Chondrocyte (in vitro differentiated cells): ENCODE data around the gene EPB41L3. TPM values are rescaled to one million over a fixed set of nuclear protein-coding genes. Genes with fewer than 3 reads are reported as not detected.

Experiments
- DNase-seq: peaks from one replicate; pipeline ENCODE4 v3.0.0; 2021; ENCODE audit warnings: mixed read lengths, low spot score
- H3K27ac Mint-ChIP-seq: one replicate; pipeline ENCODE4 v1.8.0; 2021; ENCODE audit warnings: mild to moderate bottlenecking, moderate library complexity, mixed read lengths; ENCODE audit not compliant: unreplicated experiment
- H3K27me3 Mint-ChIP-seq: 2 replicates; pipeline ENCODE4 v1.8.0; 2021; ENCODE audit warnings: low read depth, mixed read lengths
- H3K36me3 Mint-ChIP-seq: 2 replicates; pipeline ENCODE4 v1.8.0; 2021; ENCODE audit warnings: low read depth, mixed read lengths
- H3K4me1 Mint-ChIP-seq: 2 replicates; pipeline ENCODE4 v1.8.0; 2021; ENCODE audit warnings: low read depth, mild to moderate bottlenecking, mixed read lengths
- H3K4me3 Mint-ChIP-seq: one replicate; pipeline ENCODE4 v1.8.0; 2021; ENCODE audit warnings: mild to moderate bottlenecking, moderate library complexity, mixed read lengths; ENCODE audit not compliant: unreplicated experiment
- H3K9me3 Mint-ChIP-seq: 2 replicates; pipeline ENCODE4 v1.8.0; 2021; ENCODE audit warnings: low read depth, mixed read lengths
- total RNA-seq: library from RNA; stranded (reverse); gene quantifications from 3 replicates; pipeline ENCODE4 v1.2.1, GENCODE V29; 2021
- TF ChIP-seq, protein P1 (sequence below): fragments of 200-600 bp; sonication (generic); IDR thresholded peaks from 2 replicates; pipeline ENCODE4 v1.5.0; 2021; ENCODE audit warnings: antibody characterized with exemption, mild to moderate bottlenecking, moderate library complexity

The EPB41L3 gene
- total RNA-seq, 1 donor from 2014 or later, result 61.1 TPM

GRCh38 chr18:5456577-5457461, 87.0 kb downstream of the EPB41L3 start:
- peak overlapping the region; percentile 80 for H3K27ac Mint-ChIP-seq
- H3K4me3 Mint-ChIP-seq, result peak overlapping the region; percentile 32
- peaks cover 43% of the 10 kb centered on the region for H3K4me1 Mint-ChIP-seq
- H3K36me3 Mint-ChIP-seq, result peaks cover 2% of the 10 kb centered on the region
- TF ChIP-seq, protein P1, sequence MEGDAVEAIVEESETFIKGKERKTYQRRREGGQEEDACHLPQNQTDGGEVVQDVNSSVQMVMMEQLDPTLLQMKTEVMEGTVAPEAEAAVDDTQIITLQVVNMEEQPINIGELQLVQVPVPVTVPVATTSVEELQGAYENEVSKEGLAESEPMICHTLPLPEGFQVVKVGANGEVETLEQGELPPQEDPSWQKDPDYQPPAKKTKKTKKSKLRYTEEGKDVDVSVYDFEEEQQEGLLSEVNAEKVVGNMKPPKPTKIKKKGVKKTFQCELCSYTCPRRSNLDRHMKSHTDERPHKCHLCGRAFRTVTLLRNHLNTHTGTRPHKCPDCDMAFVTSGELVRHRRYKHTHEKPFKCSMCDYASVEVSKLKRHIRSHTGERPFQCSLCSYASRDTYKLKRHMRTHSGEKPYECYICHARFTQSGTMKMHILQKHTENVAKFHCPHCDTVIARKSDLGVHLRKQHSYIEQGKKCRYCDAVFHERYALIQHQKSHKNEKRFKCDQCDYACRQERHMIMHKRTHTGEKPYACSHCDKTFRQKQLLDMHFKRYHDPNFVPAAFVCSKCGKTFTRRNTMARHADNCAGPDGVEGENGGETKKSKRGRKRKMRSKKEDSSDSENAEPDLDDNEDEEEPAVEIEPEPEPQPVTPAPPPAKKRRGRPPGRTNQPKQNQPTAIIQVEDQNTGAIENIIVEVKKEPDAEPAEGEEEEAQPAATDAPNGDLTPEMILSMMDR, result peak; percentile 86
- no peaks in the 10 kb centered on the region for H3K9me3 Mint-ChIP-seq
- no peak for DNase-seq
- H3K27me3 Mint-ChIP-seq, result no peaks in the 10 kb centered on the region

DNA sequence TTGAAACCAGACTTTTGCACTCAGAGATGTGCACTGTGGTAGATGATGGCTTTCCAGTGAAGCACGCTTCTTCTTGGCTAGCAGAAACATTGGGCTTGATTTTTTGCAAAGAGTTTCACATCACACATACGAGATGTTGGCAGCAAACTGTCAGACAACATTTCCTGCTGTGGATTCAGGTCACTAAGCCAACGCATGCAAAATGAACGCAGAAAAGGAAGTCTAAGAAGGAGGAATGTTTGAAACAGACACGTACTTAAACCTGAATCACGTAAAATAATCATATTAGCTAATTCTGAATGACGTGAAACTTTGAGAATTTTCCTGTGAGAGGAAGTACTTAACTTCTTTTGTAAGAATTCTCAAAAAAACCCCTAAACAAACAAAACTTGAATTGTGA, 88.1 kb downstream of the EPB41L3 start:
- Mint-ChIP-seq H3K4me1 (peaks cover 36% of the 10 kb centered on the region), H3K27ac (peak overlapping the region; percentile 19), H3K36me3 (peaks cover 2% of the 10 kb centered on the region), H3K4me3 (no peak overlapping the region), H3K27me3 (no peaks in the 10 kb centered on the region), H3K9me3 (no peaks in the 10 kb centered on the region)
- TF ChIP-seq, protein P1, result no peak
- no peak for DNase-seq

GRCh38 chr18:5452943-5453443, 90.8 kb downstream of the EPB41L3 start:
- DNase-seq, result no peak
- Mint-ChIP-seq H3K27ac (no peak overlapping the region), H3K27me3 (no peaks in the 10 kb centered on the region), H3K9me3 (no peaks in the 10 kb centered on the region), H3K36me3 (peaks cover 2% of the 10 kb centered on the region), H3K4me1 (peaks cover 34% of the 10 kb centered on the region), H3K4me3 (no peak overlapping the region)
- TF ChIP-seq, protein P1, result no peak

GRCh38 chr18:5451871-5452270, 91.9 kb downstream of the EPB41L3 start:
- H3K36me3 Mint-ChIP-seq, result peaks cover 2% of the 10 kb centered on the region
- H3K4me3 Mint-ChIP-seq, result no peak overlapping the region
- TF ChIP-seq, protein P1, result no peak
- H3K9me3 Mint-ChIP-seq, result no peaks in the 10 kb centered on the region
- DNase-seq, result no peak
- no peaks in the 10 kb centered on the region for H3K27me3 Mint-ChIP-seq
- no peak overlapping the region for H3K27ac Mint-ChIP-seq
- H3K4me1 Mint-ChIP-seq, result peaks cover 25% of the 10 kb centered on the region

DNA sequence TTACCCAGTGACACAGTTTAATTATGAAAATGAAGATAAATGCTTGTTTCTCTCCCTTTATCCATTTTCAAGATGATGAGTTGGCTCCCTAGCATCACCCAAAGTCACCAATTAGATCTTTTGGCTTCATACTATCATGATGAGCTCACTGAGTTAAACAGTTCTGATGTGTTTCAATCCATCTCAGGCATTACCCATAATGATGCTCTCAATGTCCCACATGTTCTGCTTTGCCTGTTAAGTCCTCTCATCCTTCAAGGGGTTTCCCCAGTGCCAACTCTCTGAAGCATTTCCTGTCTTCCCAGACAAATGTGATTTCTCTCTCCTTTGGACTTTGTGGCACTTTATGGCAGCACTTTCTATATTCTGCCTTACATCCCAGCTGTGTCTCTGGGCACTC, 92.6 kb downstream of the EPB41L3 start:
- peaks cover 2% of the 10 kb centered on the region for H3K36me3 Mint-ChIP-seq
- TF ChIP-seq, protein P1, result no peak
- H3K27me3 Mint-ChIP-seq, result no peaks in the 10 kb centered on the region
- no peak overlapping the region for H3K4me3 Mint-ChIP-seq
- peaks cover 18% of the 10 kb centered on the region for H3K4me1 Mint-ChIP-seq
- no peaks in the 10 kb centered on the region for H3K9me3 Mint-ChIP-seq
- no peak for DNase-seq
- H3K27ac Mint-ChIP-seq, result no peak overlapping the region
